ENCODE data around the gene LGMN.

- TF ChIP-seq CTCF (conservative IDR thresholded peaks at IDR 0.05) (peak; percentile 11; the same call in 1 of the 2 replicates), EZH2 (IDR thresholded peaks at IDR 0.05; ENCODE audit: low read depth) (no peak)
Observed at GRCh38 chr14:92792885-92793284, 44.5 kb upstream of the LGMN start.

Measured in PC-9 (cell line).